GM19099 (cell line): Measurements from ENCODE around the gene PITPNB.

ENCODE experiments used
- POLR2A ChIP-seq: IDR thresholded peaks from 3 replicates; pipeline ENCODE4 v1.6.1; 2011; ENCODE audit warnings: low read depth; ENCODE audit not compliant: insufficient read length; ENCODE audit errors: extremely low read depth

Gene PITPNB

GRCh38 chr22:27933186-27933983 is 14.3 kb upstream of the PITPNB start:
- TF ChIP-seq POLR2A, result no peak

GRCh38 chr22:27930331-27931060 is 11.4 kb upstream of the PITPNB start:
- no peak for TF ChIP-seq POLR2A

- no peak for TF ChIP-seq POLR2A
Measured at GRCh38 chr22:27927608-27928007, 8.6 kb upstream of the PITPNB start.

GRCh38 chr22:27925331-27925730 is 6.3 kb upstream of the PITPNB start:
- no peak for TF ChIP-seq POLR2A

- no peak for TF ChIP-seq POLR2A
Measured at GRCh38 chr22:27919942-27920755, 1.1 kb upstream of the PITPNB start.

GRCh38 chr22:27918341-27919221 is 475 bp downstream of the PITPNB start:
- TF ChIP-seq POLR2A, result no peak

GRCh38 chr22:27915986-27916385 is 3.1 kb downstream of the PITPNB start:
- no peak for TF ChIP-seq POLR2A

- no peak for TF ChIP-seq POLR2A
Measured at GRCh38 chr22:27913162-27913741, 5.8 kb downstream of the PITPNB start.

GRCh38 chr22:27912101-27912500 is 7.0 kb downstream of the PITPNB start:
- TF ChIP-seq POLR2A, result no peak

- TF ChIP-seq POLR2A, result no peak
Measured at GRCh38 chr22:27911330-27911729, 7.7 kb downstream of the PITPNB start.

GRCh38 chr22:27906241-27906640 is 12.8 kb downstream of the PITPNB start:
- no peak for TF ChIP-seq POLR2A

GRCh38 chr22:27905653-27906052 is 13.4 kb downstream of the PITPNB start:
- TF ChIP-seq POLR2A, result no peak

GRCh38 chr22:27903805-27904473 is 15.1 kb downstream of the PITPNB start:
- TF ChIP-seq POLR2A, result no peak
